Vagina (tissue), 2 donors: ENCODE measurements around the gene PLCB1.

Experiments
- POLR2A ChIP-seq, 2 donors: fragments of 450-650 bp; IDR thresholded peaks; one replicate each; pipeline ENCODE4 v1.6.1; 2017; ENCODE audit warnings: antibody characterized with exemption in 2 of 2, mild to moderate bottlenecking in 2 of 2, moderate library complexity in 2 of 2
- POLR2AphosphoS5 ChIP-seq, 2 donors: sonication (generic); formaldehyde crosslinking; IDR thresholded peaks; one replicate each; pipeline ENCODE4 v1.9.0; 2017; ENCODE audit warnings: antibody characterized with exemption in 2 of 2, mild to moderate bottlenecking in 2 of 2, low read depth in 1 of 2; ENCODE audit not compliant: insufficient read depth in 1 of 2
- TF ChIP-seq, protein P1 (sequence below), 3 experiments: fragments of 450-650 bp in 2 of 3; fragments of 200-600 bp in 1 of 3; sonication (generic) in 1 of 3; IDR thresholded peaks; one replicate each; pipeline ENCODE4 v1.5.1; 2017 to 2019; ENCODE audit warnings: antibody characterized with exemption in 3 of 3, mild to moderate bottlenecking in 2 of 3, moderate library complexity in 2 of 3

DNA sequence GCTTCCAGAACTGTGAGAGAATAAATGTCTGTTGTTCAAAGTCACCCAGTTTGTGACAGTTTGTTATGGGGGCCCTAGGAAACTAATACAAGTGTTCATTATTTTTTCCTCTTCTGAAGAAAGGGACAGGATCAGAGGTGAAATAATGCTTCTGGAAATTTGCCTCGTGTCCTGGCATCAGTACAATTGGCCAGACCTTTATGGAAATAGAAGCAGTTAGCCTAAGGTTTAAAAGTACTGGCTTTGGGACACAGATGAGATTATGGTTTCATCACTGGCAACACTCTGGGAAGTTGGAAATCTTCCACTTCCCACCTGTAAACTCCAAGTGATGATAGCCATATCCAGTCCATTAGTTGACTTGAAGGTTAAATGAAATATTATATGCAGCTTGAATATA is 88.7 kb downstream of the PLCB1 start:
- TF ChIP-seq, protein P1, sequence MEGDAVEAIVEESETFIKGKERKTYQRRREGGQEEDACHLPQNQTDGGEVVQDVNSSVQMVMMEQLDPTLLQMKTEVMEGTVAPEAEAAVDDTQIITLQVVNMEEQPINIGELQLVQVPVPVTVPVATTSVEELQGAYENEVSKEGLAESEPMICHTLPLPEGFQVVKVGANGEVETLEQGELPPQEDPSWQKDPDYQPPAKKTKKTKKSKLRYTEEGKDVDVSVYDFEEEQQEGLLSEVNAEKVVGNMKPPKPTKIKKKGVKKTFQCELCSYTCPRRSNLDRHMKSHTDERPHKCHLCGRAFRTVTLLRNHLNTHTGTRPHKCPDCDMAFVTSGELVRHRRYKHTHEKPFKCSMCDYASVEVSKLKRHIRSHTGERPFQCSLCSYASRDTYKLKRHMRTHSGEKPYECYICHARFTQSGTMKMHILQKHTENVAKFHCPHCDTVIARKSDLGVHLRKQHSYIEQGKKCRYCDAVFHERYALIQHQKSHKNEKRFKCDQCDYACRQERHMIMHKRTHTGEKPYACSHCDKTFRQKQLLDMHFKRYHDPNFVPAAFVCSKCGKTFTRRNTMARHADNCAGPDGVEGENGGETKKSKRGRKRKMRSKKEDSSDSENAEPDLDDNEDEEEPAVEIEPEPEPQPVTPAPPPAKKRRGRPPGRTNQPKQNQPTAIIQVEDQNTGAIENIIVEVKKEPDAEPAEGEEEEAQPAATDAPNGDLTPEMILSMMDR (IDR thresholded peaks at IDR 0.05), result no peak
- TF ChIP-seq POLR2A (IDR thresholded peaks at IDR 0.05) (no peak), POLR2AphosphoS5 (IDR thresholded peaks at IDR 0.05; ENCODE audit: insufficient read depth in 1 of 2, low read depth in 1 of 2) (no peak)
